Astrocyte (in vitro differentiated cells and primary cell): ENCODE measurements around the gene PLAC1.

Source experiments
- EZH2 ChIP-seq: IDR thresholded peaks from 2 replicates; pipeline ENCODE4 v1.6.1; 2012; ENCODE audit warnings: mild to moderate bottlenecking, low read length, inconsistent platforms; ENCODE audit not compliant: insufficient read depth
- TF ChIP-seq, protein P1 (sequence below): IDR thresholded peaks from 2 replicates; pipeline ENCODE4 v1.5.1; 2011; ENCODE audit warnings: low read depth, mild to moderate bottlenecking, inconsistent platforms, low read length, moderate library complexity; ENCODE audit not compliant: insufficient read depth

DNA sequence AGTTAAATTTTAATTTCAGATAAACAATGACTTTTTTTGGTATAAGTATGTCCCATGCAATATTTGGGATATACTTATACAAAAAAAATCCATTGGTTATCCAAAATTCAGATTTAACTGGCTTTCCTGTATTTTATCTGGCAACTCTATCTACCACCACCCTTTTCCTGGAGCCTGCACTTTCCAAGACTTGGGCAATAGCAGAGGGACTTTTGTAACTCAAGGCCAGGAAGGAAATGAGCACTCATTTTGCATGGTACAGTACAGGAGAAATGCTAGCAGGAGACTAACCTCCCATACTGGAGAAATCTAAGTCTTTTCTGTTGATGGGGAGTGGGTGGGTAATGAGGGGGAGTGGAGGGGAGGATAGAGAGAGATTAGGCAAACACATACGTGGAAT lies 37.7 kb upstream of the PLAC1 start:
- TF ChIP-seq, protein P1, sequence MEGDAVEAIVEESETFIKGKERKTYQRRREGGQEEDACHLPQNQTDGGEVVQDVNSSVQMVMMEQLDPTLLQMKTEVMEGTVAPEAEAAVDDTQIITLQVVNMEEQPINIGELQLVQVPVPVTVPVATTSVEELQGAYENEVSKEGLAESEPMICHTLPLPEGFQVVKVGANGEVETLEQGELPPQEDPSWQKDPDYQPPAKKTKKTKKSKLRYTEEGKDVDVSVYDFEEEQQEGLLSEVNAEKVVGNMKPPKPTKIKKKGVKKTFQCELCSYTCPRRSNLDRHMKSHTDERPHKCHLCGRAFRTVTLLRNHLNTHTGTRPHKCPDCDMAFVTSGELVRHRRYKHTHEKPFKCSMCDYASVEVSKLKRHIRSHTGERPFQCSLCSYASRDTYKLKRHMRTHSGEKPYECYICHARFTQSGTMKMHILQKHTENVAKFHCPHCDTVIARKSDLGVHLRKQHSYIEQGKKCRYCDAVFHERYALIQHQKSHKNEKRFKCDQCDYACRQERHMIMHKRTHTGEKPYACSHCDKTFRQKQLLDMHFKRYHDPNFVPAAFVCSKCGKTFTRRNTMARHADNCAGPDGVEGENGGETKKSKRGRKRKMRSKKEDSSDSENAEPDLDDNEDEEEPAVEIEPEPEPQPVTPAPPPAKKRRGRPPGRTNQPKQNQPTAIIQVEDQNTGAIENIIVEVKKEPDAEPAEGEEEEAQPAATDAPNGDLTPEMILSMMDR: no peak
- no peak for TF ChIP-seq EZH2
